ENCODE measurements around the gene RNF181.

The RNF181 gene

DNA sequence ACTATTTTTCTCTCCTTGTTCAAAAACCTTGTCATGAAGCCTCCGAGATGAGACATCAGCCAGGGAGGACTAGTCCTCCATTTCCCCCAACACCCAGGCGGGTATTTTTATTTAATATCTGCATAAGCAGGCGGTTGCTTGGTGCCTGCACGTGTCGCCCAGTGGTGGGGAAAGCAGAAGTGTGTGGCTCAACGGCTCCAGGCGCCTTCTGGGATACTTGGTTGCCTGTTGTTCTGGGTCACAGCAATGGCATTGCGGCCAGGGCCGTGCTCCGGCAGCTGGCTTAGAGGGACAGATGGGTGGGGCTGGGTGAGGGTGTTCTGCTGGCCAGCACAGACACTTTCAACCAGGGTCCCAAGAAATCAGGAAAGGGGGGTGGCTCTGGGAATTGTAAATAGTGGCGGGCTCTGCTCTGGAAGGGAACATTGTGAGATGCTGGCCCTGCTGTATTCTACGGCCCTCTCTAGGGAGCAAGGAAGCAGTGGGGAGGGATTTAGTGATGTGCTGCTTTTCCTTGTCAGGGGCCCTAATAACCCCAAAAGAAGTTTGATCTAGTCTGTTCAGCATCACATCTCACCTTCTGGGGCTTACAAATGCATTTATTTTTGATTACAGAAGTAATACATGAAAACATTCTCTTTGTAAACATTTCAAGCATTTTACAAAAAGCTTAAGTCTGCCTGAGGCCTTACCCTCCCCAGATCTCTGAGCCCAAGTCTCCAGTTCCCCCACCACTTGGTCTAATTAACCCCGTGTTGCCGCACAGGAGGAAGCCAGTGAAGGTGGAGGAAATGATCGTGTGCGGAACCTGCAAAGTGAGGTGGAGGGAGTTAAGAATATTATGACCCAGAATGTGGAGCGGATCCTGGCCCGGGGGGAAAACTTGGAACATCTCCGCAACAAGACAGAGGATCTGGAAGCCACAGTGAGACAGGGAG, 17.0 kb upstream of the RNF181 start:
- H3K9me3 ChIP-seq = no peaks in the 10 kb centered on the region
- peak overlapping the region; percentile 45 to 49 for H3K4me3 ChIP-seq (ENCODE audit: low read depth in 1 of 2, low read length in 1 of 2)
- TF ChIP-seq, protein P1, sequence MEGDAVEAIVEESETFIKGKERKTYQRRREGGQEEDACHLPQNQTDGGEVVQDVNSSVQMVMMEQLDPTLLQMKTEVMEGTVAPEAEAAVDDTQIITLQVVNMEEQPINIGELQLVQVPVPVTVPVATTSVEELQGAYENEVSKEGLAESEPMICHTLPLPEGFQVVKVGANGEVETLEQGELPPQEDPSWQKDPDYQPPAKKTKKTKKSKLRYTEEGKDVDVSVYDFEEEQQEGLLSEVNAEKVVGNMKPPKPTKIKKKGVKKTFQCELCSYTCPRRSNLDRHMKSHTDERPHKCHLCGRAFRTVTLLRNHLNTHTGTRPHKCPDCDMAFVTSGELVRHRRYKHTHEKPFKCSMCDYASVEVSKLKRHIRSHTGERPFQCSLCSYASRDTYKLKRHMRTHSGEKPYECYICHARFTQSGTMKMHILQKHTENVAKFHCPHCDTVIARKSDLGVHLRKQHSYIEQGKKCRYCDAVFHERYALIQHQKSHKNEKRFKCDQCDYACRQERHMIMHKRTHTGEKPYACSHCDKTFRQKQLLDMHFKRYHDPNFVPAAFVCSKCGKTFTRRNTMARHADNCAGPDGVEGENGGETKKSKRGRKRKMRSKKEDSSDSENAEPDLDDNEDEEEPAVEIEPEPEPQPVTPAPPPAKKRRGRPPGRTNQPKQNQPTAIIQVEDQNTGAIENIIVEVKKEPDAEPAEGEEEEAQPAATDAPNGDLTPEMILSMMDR (IDR thresholded peaks at IDR 0.05) = no peak
- H3K27me3 ChIP-seq = no peaks in the 10 kb centered on the region
- H3K4me1 ChIP-seq (ENCODE audit: control insufficient read depth in 1 of 2, insufficient read depth in 1 of 2, low read depth in 1 of 2, low read length in 1 of 2) = peaks cover 36 to 37% of the 10 kb centered on the region in 2 experiments
- no peaks in the 10 kb centered on the region for H3K36me3 ChIP-seq
- H3K27ac ChIP-seq = peak overlapping the region; percentile 72

GRCh38 chr2:85579266-85579935, 16.1 kb upstream of the RNF181 start:
- H3K4me1 ChIP-seq (ENCODE audit: control insufficient read depth in 1 of 2, insufficient read depth in 1 of 2, low read depth in 1 of 2, low read length in 1 of 2) = peaks cover 44 to 45% of the 10 kb centered on the region in 2 experiments
- TF ChIP-seq, protein P1 (IDR thresholded peaks at IDR 0.05) = no peak
- H3K27me3 ChIP-seq = no peaks in the 10 kb centered on the region
- no peaks in the 10 kb centered on the region for H3K9me3 ChIP-seq
- peak overlapping the region; percentile 16 to 49 for H3K4me3 ChIP-seq (ENCODE audit: low read depth in 1 of 2, low read length in 1 of 2)
- no peaks in the 10 kb centered on the region for H3K36me3 ChIP-seq
- H3K27ac ChIP-seq = peak overlapping the region; percentile 72

GRCh38 chr2:85580206-85580605, 15.3 kb upstream of the RNF181 start:
- H3K27me3 ChIP-seq = no peaks in the 10 kb centered on the region
- no peaks in the 10 kb centered on the region for H3K36me3 ChIP-seq
- TF ChIP-seq, protein P1 (IDR thresholded peaks at IDR 0.05) = no peak
- peak overlapping the region; percentile 72 for H3K27ac ChIP-seq
- H3K9me3 ChIP-seq = no peaks in the 10 kb centered on the region
- peaks cover 52 to 53% of the 10 kb centered on the region in 2 experiments for H3K4me1 ChIP-seq (ENCODE audit: control insufficient read depth in 1 of 2, insufficient read depth in 1 of 2, low read depth in 1 of 2, low read length in 1 of 2)
- no peak overlapping the region for H3K4me3 ChIP-seq (ENCODE audit: low read depth in 1 of 2, low read length in 1 of 2)

- Histone ChIP-seq H3K4me1 (ENCODE audit: control insufficient read depth in 1 of 2, insufficient read depth in 1 of 2, low read depth in 1 of 2, low read length in 1 of 2) (peaks cover 67 to 69% of the 10 kb centered on the region in 2 experiments), H3K27me3 (no peaks in the 10 kb centered on the region), H3K4me3 (ENCODE audit: low read depth in 1 of 2, low read length in 1 of 2) (no peak overlapping the region), H3K36me3 (no peaks in the 10 kb centered on the region), H3K9me3 (no peaks in the 10 kb centered on the region), H3K27ac (peak overlapping the region; percentile 46)
- TF ChIP-seq, protein P1 (IDR thresholded peaks at IDR 0.05) = no peak
Measured at GRCh38 chr2:85582492-85582891, 13.1 kb upstream of the RNF181 start.

DNA sequence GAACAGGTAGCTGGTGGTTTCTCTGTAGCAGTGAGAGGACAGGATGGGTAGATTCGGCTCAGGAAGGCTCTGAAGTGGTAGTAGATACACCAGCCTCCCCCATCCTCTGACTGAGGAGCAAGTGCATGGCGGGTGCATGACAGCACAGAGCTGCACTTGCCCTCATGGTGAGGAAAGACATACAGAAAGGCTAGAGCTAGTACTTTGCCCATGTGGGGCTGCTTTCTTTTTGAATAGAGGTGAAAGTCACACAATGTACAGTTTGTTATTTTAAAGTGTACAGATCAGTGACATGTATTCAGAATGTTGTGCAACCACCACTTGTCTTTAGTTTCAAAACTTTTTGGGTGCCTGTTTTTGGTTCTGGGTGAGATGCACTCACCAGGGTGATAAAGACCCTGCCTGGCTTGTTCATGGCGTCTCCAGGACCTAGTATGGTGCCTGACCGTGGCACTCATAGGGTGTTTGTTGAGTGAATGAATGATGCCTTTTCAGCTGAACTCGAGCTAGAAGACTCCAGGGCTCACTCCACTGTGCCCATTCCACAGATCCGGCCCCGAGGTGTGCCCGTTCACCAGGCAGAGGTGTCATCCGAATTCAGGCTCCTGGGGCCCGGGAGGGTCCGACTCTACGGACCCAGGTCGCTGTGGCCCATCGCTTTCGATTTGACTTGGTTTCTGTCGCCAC, 11.7 kb upstream of the RNF181 start:
- H3K27ac ChIP-seq = peak overlapping the region; percentile 79
- no peaks in the 10 kb centered on the region for H3K9me3 ChIP-seq
- H3K36me3 ChIP-seq = no peaks in the 10 kb centered on the region
- TF ChIP-seq, protein P1 (IDR thresholded peaks at IDR 0.05) = no peak
- no peaks in the 10 kb centered on the region for H3K27me3 ChIP-seq
- peak overlapping the region; percentile 65 to 72 for H3K4me3 ChIP-seq (ENCODE audit: low read depth in 1 of 2, low read length in 1 of 2)
- peaks cover 67 to 69% of the 10 kb centered on the region in 2 experiments for H3K4me1 ChIP-seq (ENCODE audit: control insufficient read depth in 1 of 2, insufficient read depth in 1 of 2, low read depth in 1 of 2, low read length in 1 of 2)
